ENCODE data around the gene KAT8.

GRCh38 chr16:31130336-31130891, 12.9 kb downstream of the KAT8 start:
- TF ChIP-seq ZNF121 (CRISPR knock-in tag; conservative IDR thresholded peaks at IDR 0.05) (no peak), RCOR1 (IDR thresholded peaks at IDR 0.05; ENCODE audit: borderline replicate concordance in 1 of 2, low read depth in 2 of 2, low read length in 2 of 2) (no peak), L3MBTL2 (IDR thresholded peaks at IDR 0.05) (no peak), PTBP1 (IDR thresholded peaks at IDR 0.05; ENCODE audit: low read depth, low read length) (no peak), TAF1 (IDR thresholded peaks at IDR 0.05; ENCODE audit: control insufficient read depth, extremely low read depth, insufficient read depth, low read length, severe bottlenecking) (no peak), CTCF (IDR thresholded peaks at IDR 0.05 in 2 of 3, conservative IDR thresholded peaks at IDR 0.05 in 1 of 3; ENCODE audit: insufficient read depth in 2 of 3, low read depth in 1 of 3, low read length in 3 of 3) (no peak), STAT5A (IDR thresholded peaks at IDR 0.05; ENCODE audit: borderline replicate concordance, low read length) (no peak), EP300 (IDR thresholded peaks at IDR 0.05; ENCODE audit: low read length) (no peak)
